SU-DHL-6 (cell line): Measurements from ENCODE around the gene IST1.

Source experiments
- EZH2phosphoT487 ChIP-seq: fragments of 200-600 bp; sonication (generic), shearing (Covaris generic); conservative IDR thresholded peaks from 2 replicates; pipeline ENCODE4 v1.6.1; 2018; ENCODE audit warnings: mild to moderate bottlenecking, antibody characterized with exemption, low read length, moderate library complexity, mixed read lengths
- TF ChIP-seq, protein P1 (sequence below): fragments of 200-600 bp; sonication (generic); IDR thresholded peaks from one replicate; pipeline ENCODE4 v1.5.1; 2017; ENCODE audit warnings: antibody characterized with exemption, mild to moderate bottlenecking, low read length, moderate library complexity; ENCODE audit not compliant: insufficient read depth, poor library complexity, severe bottlenecking

DNA sequence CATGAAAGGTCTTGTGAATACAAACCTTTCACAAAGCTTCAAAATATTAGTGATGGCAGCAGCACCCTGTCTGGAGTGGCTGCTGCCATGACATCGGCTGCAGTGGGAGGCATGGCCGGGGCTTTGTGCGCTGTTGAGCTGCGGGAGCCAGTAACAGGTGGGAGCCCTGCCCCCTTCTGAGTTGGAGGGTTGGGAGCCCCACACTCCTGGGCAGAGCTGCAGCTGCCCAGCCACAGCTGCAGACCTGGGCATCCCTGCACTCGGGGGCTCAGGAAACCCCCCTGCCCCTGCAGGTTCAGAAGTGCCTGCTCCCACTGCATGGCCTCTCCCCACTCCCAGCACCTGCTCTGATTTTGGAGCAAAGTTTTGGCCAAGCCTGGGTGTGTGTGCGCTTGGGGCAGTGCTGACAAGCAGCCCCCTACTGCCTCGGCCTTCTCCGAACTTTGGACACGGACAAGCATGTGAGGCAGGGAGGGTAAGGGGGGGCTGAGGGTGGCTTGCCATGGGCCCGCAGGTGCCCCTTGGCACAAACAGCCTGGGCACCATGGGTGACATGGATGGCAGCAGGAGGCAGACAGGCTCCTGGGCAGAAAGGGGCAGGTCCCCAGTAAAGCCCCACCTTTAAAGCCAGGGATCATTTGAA lies 42.7 kb downstream of the IST1 start:
- TF ChIP-seq, protein P1, sequence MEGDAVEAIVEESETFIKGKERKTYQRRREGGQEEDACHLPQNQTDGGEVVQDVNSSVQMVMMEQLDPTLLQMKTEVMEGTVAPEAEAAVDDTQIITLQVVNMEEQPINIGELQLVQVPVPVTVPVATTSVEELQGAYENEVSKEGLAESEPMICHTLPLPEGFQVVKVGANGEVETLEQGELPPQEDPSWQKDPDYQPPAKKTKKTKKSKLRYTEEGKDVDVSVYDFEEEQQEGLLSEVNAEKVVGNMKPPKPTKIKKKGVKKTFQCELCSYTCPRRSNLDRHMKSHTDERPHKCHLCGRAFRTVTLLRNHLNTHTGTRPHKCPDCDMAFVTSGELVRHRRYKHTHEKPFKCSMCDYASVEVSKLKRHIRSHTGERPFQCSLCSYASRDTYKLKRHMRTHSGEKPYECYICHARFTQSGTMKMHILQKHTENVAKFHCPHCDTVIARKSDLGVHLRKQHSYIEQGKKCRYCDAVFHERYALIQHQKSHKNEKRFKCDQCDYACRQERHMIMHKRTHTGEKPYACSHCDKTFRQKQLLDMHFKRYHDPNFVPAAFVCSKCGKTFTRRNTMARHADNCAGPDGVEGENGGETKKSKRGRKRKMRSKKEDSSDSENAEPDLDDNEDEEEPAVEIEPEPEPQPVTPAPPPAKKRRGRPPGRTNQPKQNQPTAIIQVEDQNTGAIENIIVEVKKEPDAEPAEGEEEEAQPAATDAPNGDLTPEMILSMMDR = no peak
- no peak for TF ChIP-seq EZH2phosphoT487
